Esophagus muscularis mucosa (tissue), 4 donors: ENCODE results near the gene CDC20.

Source experiments
- EP300 ChIP-seq: sonication (generic); formaldehyde crosslinking; IDR thresholded peaks from one replicate; pipeline ENCODE4 v1.6.1; 2017; ENCODE audit warnings: antibody characterized with exemption
- POLR2A ChIP-seq: fragments of 450-650 bp; IDR thresholded peaks from one replicate; pipeline ENCODE4 v1.6.1; 2017; ENCODE audit warnings: antibody characterized with exemption, moderate library complexity, mild to moderate bottlenecking, low read depth
- POLR2AphosphoS5 ChIP-seq, 2 donors: sonication (generic); formaldehyde crosslinking; IDR thresholded peaks; one replicate each; pipeline ENCODE4 v1.6.1; 2017; ENCODE audit warnings: antibody characterized with exemption in 2 of 2
- TF ChIP-seq, protein P1 (sequence below), 3 experiments: fragments of 200-600 bp in 2 of 3; fragments of 450-650 bp in 1 of 3; sonication (generic) in 2 of 3; IDR thresholded peaks; one replicate each; pipeline ENCODE4 v1.5.1; 2017 to 2019; ENCODE audit warnings: antibody characterized with exemption in 3 of 3, mild to moderate bottlenecking in 2 of 3, moderate library complexity in 1 of 3

DNA sequence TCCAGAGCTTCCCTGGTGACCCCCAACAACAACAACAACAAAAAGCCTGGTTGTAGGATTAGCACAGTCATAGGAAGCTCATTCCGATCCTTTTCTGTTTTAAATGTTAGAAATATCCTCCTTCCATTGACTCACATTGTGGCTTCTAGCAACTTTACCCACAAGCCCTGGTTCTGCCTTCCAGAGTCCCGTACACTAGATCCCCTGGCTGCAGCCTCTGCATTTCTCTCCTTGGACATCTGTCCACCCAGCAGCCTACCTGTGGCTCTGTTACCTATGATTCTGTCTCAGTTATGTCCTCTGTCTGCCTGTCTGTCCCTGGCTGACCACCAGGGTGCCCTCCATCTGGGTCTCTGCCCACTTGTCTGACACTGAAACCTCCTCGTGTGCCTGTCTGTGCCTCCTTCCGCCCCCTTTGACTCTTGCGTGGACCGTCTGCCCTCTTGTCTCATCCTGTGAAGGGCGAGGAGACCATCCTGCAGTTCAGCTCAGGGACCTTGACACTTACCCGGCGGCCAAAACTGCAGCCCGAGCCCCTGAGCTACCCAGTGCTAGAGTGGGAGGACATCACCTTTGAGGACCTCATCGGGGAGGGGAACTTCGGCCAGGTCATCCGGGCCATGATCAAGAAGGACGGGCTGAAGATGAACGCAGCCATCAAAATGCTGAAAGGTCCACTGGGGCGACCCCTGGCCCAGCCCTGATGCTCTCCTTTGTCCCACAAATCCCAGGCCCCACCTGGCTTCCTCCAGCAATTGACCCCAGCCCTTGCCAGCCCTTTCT, 41.9 kb upstream of the CDC20 start:
- TF ChIP-seq, protein P1, sequence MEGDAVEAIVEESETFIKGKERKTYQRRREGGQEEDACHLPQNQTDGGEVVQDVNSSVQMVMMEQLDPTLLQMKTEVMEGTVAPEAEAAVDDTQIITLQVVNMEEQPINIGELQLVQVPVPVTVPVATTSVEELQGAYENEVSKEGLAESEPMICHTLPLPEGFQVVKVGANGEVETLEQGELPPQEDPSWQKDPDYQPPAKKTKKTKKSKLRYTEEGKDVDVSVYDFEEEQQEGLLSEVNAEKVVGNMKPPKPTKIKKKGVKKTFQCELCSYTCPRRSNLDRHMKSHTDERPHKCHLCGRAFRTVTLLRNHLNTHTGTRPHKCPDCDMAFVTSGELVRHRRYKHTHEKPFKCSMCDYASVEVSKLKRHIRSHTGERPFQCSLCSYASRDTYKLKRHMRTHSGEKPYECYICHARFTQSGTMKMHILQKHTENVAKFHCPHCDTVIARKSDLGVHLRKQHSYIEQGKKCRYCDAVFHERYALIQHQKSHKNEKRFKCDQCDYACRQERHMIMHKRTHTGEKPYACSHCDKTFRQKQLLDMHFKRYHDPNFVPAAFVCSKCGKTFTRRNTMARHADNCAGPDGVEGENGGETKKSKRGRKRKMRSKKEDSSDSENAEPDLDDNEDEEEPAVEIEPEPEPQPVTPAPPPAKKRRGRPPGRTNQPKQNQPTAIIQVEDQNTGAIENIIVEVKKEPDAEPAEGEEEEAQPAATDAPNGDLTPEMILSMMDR (IDR thresholded peaks at IDR 0.05) = no peak
- TF ChIP-seq POLR2AphosphoS5 (IDR thresholded peaks at IDR 0.05) (no peak), EP300 (no peak), POLR2A (no peak)
